H9 (cell line): ENCODE results near the gene PRR23E. TPM values are rescaled to one million over a fixed set of nuclear protein-coding genes. Genes with fewer than 3 reads are reported as not detected.

Experiments used
- DNase-seq: peaks from one replicate; pipeline ENCODE4 v3.0.0-alpha.2; 2017
- H2AFZ ChIP-seq: one replicate; pipeline ENCODE4 v1.6.1; 2013; ENCODE audit warnings: mild to moderate bottlenecking, low read length, control low read depth, moderate library complexity
- H2AK5ac ChIP-seq: 2 replicates; pipeline ENCODE4 v1.6.1; 2013; ENCODE audit warnings: low read length, control low read depth, mixed read lengths; ENCODE audit not compliant: insufficient read length
- H2BK120ac ChIP-seq: one replicate; pipeline ENCODE4 v1.6.1; 2013; ENCODE audit warnings: low read depth, mild to moderate bottlenecking, low read length, control low read depth, inconsistent platforms; ENCODE audit not compliant: poor library complexity, severe bottlenecking
- H2BK12ac ChIP-seq: 2 replicates; pipeline ENCODE4 v1.6.1; 2013; ENCODE audit warnings: low read length, control low read depth, mixed read lengths, low read depth; ENCODE audit not compliant: insufficient read length
- H2BK15ac ChIP-seq: 2 replicates; pipeline ENCODE4 v1.6.1; 2013; ENCODE audit warnings: low read depth, low read length, control low read depth
- H2BK20ac ChIP-seq: one replicate; pipeline ENCODE4 v1.6.1; 2013; ENCODE audit warnings: low read depth, mild to moderate bottlenecking, low read length, control low read depth, inconsistent platforms; ENCODE audit not compliant: poor library complexity, severe bottlenecking
- H2BK5ac ChIP-seq: 2 replicates; pipeline ENCODE4 v1.6.1; 2013; ENCODE audit warnings: low read length, control low read depth, mixed read lengths; ENCODE audit not compliant: insufficient read length
- H3K14ac ChIP-seq: 2 replicates; pipeline ENCODE4 v1.6.1; 2013; ENCODE audit warnings: low read length, control low read depth; ENCODE audit not compliant: insufficient read depth
- H3K18ac ChIP-seq: 2 replicates; pipeline ENCODE4 v1.6.1; 2013; ENCODE audit warnings: low read depth, mild to moderate bottlenecking, mixed read lengths, low read length, control low read depth; ENCODE audit not compliant: insufficient read length
- H3K23ac ChIP-seq: 2 replicates; pipeline ENCODE4 v1.6.1; 2013; ENCODE audit warnings: low read length, control low read depth, mixed read lengths, low read depth; ENCODE audit not compliant: insufficient read length
- H3K23me2 ChIP-seq: 2 replicates; pipeline ENCODE4 v1.6.1; 2013; ENCODE audit warnings: low read depth, mild to moderate bottlenecking, mixed read lengths, low read length, control low read depth; ENCODE audit not compliant: insufficient read length, poor library complexity, severe bottlenecking
- H3K27ac ChIP-seq: 2 replicates; pipeline ENCODE4 v1.5.1; 2013; ENCODE audit warnings: low read length, control low read depth, mixed read lengths, low read depth; ENCODE audit not compliant: insufficient read length
- H3K27me3 ChIP-seq: 2 replicates; pipeline ENCODE4 v1.6.1; 2013; ENCODE audit warnings: low read length, control low read depth, inconsistent platforms; ENCODE audit not compliant: insufficient read depth
- H3K4ac ChIP-seq: 2 replicates; pipeline ENCODE4 v1.6.1; 2013; ENCODE audit warnings: low read depth, mild to moderate bottlenecking, control low read depth, inconsistent platforms, low read length, moderate library complexity
- H3K4me1 ChIP-seq: 2 replicates; pipeline ENCODE4 v1.6.1; 2013; ENCODE audit warnings: low read length, control low read depth, inconsistent platforms; ENCODE audit not compliant: insufficient read depth
- H3K4me2 ChIP-seq: 2 replicates; pipeline ENCODE4 v1.6.1; 2013; ENCODE audit warnings: low read length, control low read depth, mixed read lengths; ENCODE audit not compliant: insufficient read length, insufficient read depth
- H3K56ac ChIP-seq: 2 replicates; pipeline ENCODE4 v1.6.1; 2013; ENCODE audit warnings: low read depth, mild to moderate bottlenecking, mixed read lengths, low read length, control low read depth; ENCODE audit not compliant: insufficient read length
- H3K79me1 ChIP-seq: 2 replicates; pipeline ENCODE4 v1.6.1; 2013; ENCODE audit warnings: low read depth, mild to moderate bottlenecking, moderate library complexity, low read length, control low read depth, inconsistent platforms; ENCODE audit not compliant: insufficient read depth, poor library complexity, severe bottlenecking
- H3K79me2 ChIP-seq: 2 replicates; pipeline ENCODE4 v1.6.1; 2013; ENCODE audit warnings: low read length, control low read depth, inconsistent platforms; ENCODE audit not compliant: insufficient read depth
- H3K9ac ChIP-seq: 2 replicates; pipeline ENCODE4 v1.6.1; 2013; ENCODE audit warnings: low read length, control low read depth, mixed read lengths; ENCODE audit not compliant: insufficient read length; ENCODE audit errors: extremely low read depth
- H3K9me3 ChIP-seq: one replicate; pipeline ENCODE4 v1.6.1; 2013; ENCODE audit warnings: low read depth, low read length, inconsistent platforms; ENCODE audit not compliant: control insufficient read depth
- H3T11ph ChIP-seq: one replicate; pipeline ENCODE4 v1.6.1; 2013; ENCODE audit warnings: mild to moderate bottlenecking, low read length, control low read depth, inconsistent platforms
- H4K20me1 ChIP-seq: one replicate; pipeline ENCODE4 v1.6.1; 2013; ENCODE audit not compliant: control insufficient read depth, insufficient read length, insufficient read depth
- H4K5ac ChIP-seq: 2 replicates; pipeline ENCODE4 v1.6.1; 2013; ENCODE audit warnings: low read depth, mild to moderate bottlenecking, mixed read lengths, low read length, control low read depth; ENCODE audit not compliant: insufficient read length
- H4K8ac ChIP-seq: replicated peaks from 2 replicates; pipeline ENCODE4 v1.6.1; 2013; ENCODE audit warnings: low read length, control low read depth, mixed read lengths, low read depth; ENCODE audit not compliant: insufficient read length
- H4K91ac ChIP-seq: 2 replicates; pipeline ENCODE4 v1.6.1; 2013; ENCODE audit warnings: low read depth, mild to moderate bottlenecking, moderate library complexity, mixed read lengths, low read length, control low read depth; ENCODE audit not compliant: insufficient read length
- H3K27ac Mint-ChIP-seq, 3 experiments: 2 replicates in 2 of 3; 3 replicates in 1 of 3; pipeline ENCODE4 v1.8.0; 2020 to 2021; ENCODE audit warnings: mixed read lengths in 3 of 3, mild to moderate bottlenecking in 1 of 3, moderate library complexity in 1 of 3
- H3K27me3 Mint-ChIP-seq: 2 replicates; pipeline ENCODE4 v1.8.0; 2021; ENCODE audit warnings: low read depth, mild to moderate bottlenecking, moderate library complexity, mixed read lengths
- H3K36me3 Mint-ChIP-seq, 3 experiments: 2 replicates in 2 of 3; 3 replicates in 1 of 3; pipeline ENCODE4 v1.8.0; 2020 to 2021; ENCODE audit warnings: low read depth in 3 of 3, mixed read lengths in 3 of 3; ENCODE audit not compliant: insufficient read depth in 1 of 3
- H3K4me1 Mint-ChIP-seq, 2 experiments: 2 replicates each; pipeline ENCODE4 v1.8.0; 2020; ENCODE audit warnings: mixed read lengths in 2 of 2
- H3K4me3 Mint-ChIP-seq, 2 experiments: 2 replicates in 1 of 2; 3 replicates in 1 of 2; pipeline ENCODE4 v1.8.0; 2020 to 2021; ENCODE audit warnings: mild to moderate bottlenecking in 2 of 2, mixed read lengths in 2 of 2, moderate library complexity in 1 of 2
- H3K9me3 Mint-ChIP-seq, 2 experiments: 2 replicates in 1 of 2; 3 replicates in 1 of 2; pipeline ENCODE4 v1.8.0; 2020; ENCODE audit warnings: mild to moderate bottlenecking in 2 of 2, mixed read lengths in 2 of 2, moderate library complexity in 1 of 2
- WGBS: extraction: QIAGEN DNeasy Blood & Tissue Kit; methylation state at CpG from one replicate; pipeline ENCODE4 v1.1.7; 2013; ENCODE audit warnings: missing lambda C conversion rate, low lambda C conversion rate, mixed read lengths; ENCODE audit not compliant: insufficient read length; ENCODE audit errors: extremely low coverage; 5-methylcytosine and 5-hydroxymethylcytosine counted together
- total RNA-seq: library from RNA; stranded (reverse); gene quantifications from 2 replicates; pipeline ENCODE4 v1.2.1, GENCODE V29; 2021
- TF ChIP-seq, protein P1 (sequence below): fragments of 200-600 bp; sonication (generic); conservative IDR thresholded peaks from 3 replicates; pipeline ENCODE4 v1.8.0; 2021; ENCODE audit warnings: antibody characterized with exemption, mild to moderate bottlenecking

Gene PRR23E
- total RNA-seq, 1 experiment from 2014 or later: not detected

DNA sequence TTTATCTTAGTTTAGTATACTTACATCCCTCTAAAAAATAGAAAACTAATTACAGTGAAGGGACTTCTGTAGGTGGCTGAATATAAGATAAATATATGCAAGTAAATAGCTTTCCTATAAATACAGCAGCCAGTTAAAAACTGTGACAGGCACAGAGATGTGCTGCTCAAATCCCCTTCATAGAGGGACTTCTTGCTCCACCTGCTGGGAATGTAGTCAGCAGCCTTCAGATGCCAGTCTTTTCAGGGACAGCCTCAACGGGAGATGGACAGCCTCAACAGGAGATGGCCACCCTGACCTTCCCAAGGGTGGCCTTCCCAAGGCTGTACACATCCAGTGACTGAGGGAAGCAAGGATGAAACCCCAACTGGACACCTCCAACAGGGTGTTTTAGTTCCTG is 15.7 kb upstream of the PRR23E start:
- no peaks in the 10 kb centered on the region for H3K9me3 ChIP-seq
- H2BK20ac ChIP-seq: no peak overlapping the region
- no peaks in the 10 kb centered on the region for H3K23me2 ChIP-seq
- no peak overlapping the region for H4K5ac ChIP-seq
- DNase-seq: peak; percentile 12
- H3K27me3 Mint-ChIP-seq: no peaks in the 10 kb centered on the region; the same call in none of the 2 replicates
- H3K23ac ChIP-seq: no peak overlapping the region
- no peak overlapping the region for H2BK12ac ChIP-seq
- no peak overlapping the region for H3K4ac ChIP-seq
- H3K36me3 Mint-ChIP-seq: peaks cover 0 to 5% (median 0%) of the 10 kb centered on the region in 3 experiments; a peak in 1 of 7 replicates
- no peak overlapping the region for H3K9ac ChIP-seq
- H3K56ac ChIP-seq: no peak overlapping the region
- H2BK15ac ChIP-seq: no peak overlapping the region
- H3K27ac Mint-ChIP-seq: no peak overlapping the region
- H4K20me1 ChIP-seq: no peaks in the 10 kb centered on the region
- H3K79me1 ChIP-seq: no peaks in the 10 kb centered on the region
- H3K79me2 ChIP-seq: no peaks in the 10 kb centered on the region
- H3K18ac ChIP-seq: no peak overlapping the region
- H3T11ph ChIP-seq: no peak overlapping the region
- no CpG with 5 or more reads among the region's 1 CpG for WGBS
- no peak overlapping the region for H2AFZ ChIP-seq
- TF ChIP-seq, protein P1, sequence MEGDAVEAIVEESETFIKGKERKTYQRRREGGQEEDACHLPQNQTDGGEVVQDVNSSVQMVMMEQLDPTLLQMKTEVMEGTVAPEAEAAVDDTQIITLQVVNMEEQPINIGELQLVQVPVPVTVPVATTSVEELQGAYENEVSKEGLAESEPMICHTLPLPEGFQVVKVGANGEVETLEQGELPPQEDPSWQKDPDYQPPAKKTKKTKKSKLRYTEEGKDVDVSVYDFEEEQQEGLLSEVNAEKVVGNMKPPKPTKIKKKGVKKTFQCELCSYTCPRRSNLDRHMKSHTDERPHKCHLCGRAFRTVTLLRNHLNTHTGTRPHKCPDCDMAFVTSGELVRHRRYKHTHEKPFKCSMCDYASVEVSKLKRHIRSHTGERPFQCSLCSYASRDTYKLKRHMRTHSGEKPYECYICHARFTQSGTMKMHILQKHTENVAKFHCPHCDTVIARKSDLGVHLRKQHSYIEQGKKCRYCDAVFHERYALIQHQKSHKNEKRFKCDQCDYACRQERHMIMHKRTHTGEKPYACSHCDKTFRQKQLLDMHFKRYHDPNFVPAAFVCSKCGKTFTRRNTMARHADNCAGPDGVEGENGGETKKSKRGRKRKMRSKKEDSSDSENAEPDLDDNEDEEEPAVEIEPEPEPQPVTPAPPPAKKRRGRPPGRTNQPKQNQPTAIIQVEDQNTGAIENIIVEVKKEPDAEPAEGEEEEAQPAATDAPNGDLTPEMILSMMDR: peak; percentile 30; the same call in 1 of the 3 replicates
- no peaks in the 10 kb centered on the region; the same call in 1 of the 2 replicates for H3K27me3 ChIP-seq
- no peak overlapping the region for H4K91ac ChIP-seq
- H3K27ac ChIP-seq: no peak overlapping the region
- no peak overlapping the region for H3K4me2 ChIP-seq
- H3K4me1 ChIP-seq: no peaks in the 10 kb centered on the region; the same call in 1 of the 2 replicates
- H2BK120ac ChIP-seq: no peak overlapping the region
- no peak overlapping the region for H2BK5ac ChIP-seq
- no peak overlapping the region for H3K14ac ChIP-seq
- no peak overlapping the region for H3K4me3 Mint-ChIP-seq
- H2AK5ac ChIP-seq: no peak overlapping the region
- peaks cover 13 to 16% of the 10 kb centered on the region in 2 experiments for H3K4me1 Mint-ChIP-seq
- no peak overlapping the region for H4K8ac ChIP-seq
- H3K9me3 Mint-ChIP-seq: peaks cover 2 to 11% of the 10 kb centered on the region in 2 experiments; a peak in 4 of 5 replicates
